Raji (cell line): ENCODE results near the gene LMOD2.

ENCODE experiments used
- POLR2A ChIP-seq: IDR thresholded peaks from 2 replicates; pipeline ENCODE4 v1.6.1; 2011; ENCODE audit warnings: low read depth, low read length, control low read depth; ENCODE audit not compliant: insufficient read depth

Gene LMOD2, protein sequence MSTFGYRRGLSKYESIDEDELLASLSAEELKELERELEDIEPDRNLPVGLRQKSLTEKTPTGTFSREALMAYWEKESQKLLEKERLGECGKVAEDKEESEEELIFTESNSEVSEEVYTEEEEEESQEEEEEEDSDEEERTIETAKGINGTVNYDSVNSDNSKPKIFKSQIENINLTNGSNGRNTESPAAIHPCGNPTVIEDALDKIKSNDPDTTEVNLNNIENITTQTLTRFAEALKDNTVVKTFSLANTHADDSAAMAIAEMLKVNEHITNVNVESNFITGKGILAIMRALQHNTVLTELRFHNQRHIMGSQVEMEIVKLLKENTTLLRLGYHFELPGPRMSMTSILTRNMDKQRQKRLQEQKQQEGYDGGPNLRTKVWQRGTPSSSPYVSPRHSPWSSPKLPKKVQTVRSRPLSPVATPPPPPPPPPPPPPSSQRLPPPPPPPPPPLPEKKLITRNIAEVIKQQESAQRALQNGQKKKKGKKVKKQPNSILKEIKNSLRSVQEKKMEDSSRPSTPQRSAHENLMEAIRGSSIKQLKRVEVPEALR

DNA sequence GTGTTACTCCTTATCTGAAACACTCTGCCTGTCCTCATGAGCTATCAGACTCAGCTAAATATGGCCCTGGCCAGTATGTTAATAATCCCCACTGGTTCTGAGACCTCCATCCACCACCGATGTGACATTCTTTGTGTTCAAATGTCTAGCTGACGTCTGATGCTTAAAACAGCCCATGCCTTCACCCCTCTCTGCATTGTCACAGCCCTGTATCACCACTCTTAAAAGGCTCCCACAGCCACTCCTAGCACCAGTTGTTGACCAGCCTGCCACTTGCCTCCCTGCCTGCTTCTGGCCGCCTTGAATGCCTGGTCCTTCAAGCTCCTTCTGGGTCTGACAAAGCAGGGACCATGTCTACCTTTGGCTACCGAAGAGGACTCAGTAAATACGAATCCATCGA, at the start of gene LMOD2:
TSS of gene LMOD2 (plus strand) at position 253 of the 400 bp plus-strand sequence. CDS start at position 351, 98 bp downstream.
- no peak for TF ChIP-seq POLR2A

DNA sequence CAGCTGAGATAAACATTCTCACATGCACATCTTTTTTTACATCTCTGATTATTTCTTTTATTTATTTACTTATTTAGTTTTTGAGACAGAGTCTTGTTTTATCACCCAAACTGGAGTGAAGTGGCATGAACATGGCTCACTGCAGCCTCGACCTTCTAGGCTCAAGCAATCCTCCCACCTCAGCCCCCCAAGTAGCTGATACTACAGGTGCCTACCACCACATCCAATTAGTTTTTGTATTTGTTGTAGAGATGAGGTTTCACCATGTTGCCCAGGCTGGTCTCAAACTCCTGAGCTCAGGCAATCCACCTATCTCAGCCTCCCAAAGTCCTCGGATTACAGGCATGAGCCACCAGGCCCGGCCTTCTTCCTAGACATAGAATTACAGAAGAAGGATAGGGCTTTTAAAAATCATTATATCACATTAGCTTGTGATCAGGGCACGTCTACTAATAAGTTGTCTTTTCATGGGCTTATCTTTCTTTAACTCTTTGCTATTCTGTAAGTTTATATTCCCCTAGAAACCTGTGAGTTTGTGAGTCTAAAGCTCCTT, 48.2 kb upstream of the LMOD2 start:
- no peak for TF ChIP-seq POLR2A

DNA sequence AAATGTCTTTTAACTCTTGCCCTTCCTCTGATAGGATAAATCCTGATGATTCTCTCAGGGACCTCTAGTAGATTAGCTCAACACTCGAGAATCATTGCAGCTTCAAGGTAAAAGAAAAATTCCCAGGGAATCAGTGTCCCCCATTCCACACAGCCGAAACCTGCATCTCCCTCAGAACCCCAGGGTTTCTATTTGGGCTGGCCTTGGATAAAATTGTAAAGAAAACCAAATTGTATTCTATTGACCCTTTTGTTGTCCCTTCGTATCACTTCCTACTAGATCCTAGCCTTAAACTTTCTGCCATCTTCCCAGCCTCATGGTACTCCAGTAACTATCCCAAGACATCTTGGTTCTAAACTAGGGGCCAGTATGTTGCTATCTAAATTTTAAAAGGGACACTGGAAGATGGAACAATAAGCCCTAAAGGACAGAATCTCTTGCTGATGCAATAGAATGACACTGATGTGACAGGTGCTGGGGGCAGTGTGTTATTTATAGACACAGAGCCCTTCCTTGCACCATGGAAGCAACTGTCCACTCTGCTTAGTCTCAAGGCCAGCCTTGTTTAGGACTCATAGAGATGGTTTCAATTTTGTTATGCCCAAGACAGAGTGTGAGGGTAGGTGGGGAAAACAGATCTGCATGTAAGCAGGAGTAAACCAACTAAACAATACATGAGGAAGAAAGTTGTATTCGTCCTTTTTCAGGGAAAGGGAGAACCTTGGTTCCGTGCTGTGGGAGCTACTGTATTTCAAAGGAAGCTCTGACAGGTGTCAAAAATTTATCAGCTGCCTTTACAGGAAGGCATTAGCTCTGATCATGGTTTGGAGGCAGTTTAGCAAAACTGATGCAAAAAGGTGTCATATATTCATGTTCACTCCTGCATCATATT, 46.4 kb upstream of the LMOD2 start:
- TF ChIP-seq POLR2A, result no peak

DNA sequence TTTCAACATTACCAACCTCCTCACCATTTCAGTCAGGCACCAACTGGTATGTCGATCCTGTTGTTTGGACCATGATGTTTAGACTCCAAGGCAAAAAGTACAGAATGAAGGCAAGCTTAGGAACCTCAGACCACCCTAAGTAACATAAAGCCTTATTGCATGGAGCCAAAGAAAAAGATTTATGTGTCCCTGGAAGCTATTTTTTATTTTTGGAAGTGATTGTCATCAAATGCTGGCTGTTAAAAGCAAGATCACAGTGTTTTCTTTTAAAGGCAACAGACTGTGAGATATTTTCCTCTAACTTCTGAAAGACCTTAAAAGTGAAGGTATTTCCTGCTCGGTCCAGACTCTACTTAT, 45.8 kb upstream of the LMOD2 start:
- no peak for TF ChIP-seq POLR2A

DNA sequence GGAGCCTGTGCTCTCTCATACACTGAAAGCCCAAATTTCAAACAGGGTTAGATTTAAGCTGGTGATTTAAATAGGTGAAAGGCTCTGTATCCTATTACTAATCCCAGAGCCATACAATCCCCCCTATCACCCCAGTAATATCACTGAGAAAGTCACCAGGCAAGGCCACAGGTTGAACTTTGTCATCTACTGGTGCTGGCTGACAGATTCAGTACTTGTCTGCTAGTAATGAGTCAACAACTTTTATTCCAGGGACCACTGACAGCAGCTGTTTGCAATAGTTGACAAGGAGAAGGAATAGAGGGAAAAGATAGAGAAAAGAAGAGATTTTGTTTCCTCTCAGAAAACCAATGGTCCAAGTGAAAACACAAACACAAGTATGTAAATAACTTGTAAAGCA, 43.6 kb upstream of the LMOD2 start:
- TF ChIP-seq POLR2A, result no peak

DNA sequence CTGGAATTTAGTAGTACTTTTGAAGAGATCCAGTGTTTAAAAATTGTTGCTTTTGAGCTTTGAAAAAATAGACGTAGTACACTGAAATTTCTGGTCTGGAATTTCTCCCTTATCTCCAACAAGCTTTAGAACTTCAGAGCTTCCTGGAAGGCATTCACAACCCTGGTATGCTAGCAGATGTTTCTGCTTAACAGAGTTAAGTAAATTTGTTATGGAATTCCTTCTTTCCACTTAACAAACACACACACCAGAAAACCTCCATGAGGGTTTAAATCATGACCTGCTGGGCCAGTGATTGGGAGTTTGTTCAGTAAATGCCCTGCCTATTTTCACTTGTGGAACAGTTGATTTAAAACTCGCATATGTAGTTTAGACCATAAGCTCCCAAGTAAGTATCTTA, 40.3 kb upstream of the LMOD2 start:
- no peak for TF ChIP-seq POLR2A

DNA sequence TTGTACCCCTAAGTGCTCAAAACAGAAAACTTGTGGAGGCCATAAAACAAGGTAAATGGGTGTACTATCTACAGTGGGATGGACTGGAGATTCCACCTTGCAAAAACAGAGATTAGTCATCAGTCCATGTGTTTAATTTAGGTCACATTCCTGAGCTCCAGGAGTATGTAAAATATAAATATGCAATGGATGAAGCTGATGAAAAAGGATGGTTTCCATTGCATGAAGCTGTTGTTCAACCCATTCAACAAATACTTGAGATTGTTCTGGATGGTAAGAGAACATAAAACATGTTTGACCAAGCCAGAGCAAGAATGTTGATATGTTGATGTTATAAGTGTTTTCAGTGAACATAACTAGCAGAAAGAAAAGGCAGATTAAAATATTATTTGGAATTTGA, 39.4 kb upstream of the LMOD2 start:
- no peak for TF ChIP-seq POLR2A

DNA sequence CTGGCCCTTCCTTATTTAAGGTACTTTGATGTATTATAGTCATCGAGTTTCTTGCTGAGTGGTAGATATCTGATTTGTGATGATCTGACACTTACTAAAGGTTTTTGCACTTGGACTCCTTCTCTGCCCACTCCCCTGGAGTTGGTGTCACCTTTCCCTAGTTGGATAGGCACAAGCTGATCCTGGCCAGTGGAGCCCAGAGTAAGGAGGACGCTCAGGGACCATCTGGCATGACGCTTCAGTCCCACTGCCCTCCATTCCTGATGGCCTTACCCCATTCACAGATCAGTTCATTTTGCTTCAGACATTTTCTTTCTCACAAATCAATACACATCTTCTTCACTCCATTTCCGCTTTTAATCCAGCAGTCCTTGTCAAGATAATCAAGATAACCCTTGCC, 34.0 kb upstream of the LMOD2 start:
- no peak for TF ChIP-seq POLR2A

DNA sequence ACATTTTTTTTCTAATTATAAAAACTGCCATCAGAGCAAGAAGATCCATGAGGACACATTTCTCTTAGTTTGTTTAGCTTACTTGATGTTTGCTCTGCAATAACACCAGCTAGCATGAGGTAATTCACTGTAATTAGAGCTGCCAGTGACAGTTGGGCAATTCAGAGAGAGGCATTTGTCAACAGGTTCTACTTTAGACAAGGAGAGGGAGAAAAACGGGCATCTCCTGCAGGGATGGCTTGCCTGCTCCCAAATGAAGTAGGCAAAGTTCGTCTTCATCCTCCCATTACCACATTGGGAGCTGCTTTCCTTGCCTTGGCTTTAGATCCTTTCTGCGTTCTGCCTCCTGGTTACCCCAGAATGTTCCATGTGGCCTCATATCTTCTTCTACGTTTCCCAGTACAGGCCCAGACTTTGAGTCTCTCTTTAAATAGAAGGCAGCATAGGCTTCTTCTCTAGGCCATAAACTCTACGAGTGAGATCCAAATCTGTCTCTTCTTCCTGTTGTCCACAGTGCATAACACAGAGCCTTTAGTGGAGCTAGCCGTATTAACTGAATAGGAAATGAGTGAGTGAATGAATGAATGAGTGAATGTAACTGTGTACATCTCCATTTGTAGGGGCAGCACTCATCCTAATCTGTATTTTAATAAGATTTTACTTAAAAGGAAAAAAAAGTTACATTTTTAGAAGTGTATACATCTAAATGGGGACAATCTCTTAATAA, 32.8 kb upstream of the LMOD2 start:
- no peak for TF ChIP-seq POLR2A

DNA sequence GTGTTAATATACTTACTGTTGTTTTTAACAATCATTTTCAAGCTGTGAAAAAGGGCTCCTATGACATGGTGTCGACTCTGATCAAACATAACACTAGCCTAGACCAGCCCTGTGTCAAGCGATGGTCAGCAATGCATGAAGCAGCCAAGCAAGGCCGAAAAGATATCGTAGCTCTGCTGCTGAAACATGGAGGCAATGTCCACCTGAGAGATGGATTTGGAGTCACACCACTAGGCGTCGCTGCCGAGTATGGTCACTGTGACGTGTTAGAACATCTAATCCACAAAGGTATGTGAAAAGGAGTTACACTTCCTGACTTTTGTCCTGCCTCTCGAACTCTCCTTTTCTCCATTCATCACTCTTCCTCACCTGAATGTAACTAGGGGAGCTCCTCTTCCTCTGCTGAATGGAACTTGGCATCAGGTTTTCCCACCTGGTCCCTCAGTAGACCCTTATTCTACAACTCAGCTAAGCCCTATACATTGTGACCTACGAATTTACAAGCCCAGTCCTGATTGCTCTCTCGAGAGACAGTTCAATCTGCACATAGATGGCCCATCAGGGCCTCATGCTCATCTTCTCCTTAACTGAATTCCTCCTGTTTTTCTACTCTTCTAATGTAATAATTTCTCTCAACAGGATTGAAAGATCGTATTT, 31.0 kb upstream of the LMOD2 start:
- TF ChIP-seq POLR2A, result no peak

DNA sequence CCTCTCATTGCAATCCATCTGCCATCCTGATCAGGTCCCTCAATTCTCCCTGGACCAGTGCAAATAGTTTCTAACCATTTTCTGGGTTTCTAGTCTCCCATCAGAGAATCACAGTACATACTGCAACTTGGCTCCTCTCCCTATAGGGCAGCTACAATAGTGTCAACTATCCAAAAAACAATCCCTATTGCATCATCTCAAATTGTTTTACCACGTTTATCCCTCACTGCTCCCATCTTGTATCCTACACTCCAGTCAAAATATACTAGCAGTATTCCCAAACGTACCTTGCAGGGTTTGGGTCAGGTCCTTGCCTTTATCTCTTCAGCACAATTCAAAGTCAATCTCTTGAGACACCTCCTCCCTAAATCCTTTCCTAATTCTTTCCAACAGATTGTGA, 30.4 kb upstream of the LMOD2 start:
- no peak for TF ChIP-seq POLR2A

DNA sequence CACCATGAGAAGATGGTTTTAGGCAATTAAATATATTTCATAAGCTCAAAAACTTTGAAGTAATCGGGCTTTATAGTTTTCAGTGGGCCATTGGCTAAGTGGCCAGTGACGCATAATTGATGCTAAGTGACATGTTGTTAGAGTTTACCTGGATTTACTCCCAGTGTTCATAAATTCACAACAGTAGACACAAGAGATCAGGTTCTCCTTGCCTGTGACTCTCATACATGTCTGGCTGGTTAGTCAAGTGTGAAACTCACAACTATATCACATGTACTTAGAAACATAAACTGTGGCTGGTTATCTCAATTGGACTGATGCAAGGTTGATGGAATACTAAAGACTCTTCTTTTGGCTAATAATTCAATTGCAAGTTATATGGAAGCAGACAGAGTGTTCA, 27.8 kb upstream of the LMOD2 start:
- no peak for TF ChIP-seq POLR2A

DNA sequence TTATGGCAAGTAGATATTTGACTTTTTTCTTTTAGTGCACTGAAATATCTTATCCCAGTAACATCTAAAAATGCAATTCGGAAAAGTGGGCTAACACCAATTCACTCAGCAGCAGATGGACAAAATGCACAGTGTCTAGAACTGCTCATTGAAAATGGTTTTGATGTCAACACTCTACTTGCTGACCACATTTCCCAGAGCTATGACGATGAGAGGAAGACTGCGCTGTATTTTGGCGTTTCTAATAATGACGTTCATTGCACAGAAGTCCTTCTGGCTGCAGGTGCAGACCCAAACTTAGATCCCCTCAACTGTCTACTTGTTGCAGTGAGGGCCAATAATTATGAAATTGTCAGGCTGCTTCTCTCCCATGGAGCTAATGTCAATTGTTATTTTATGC, 26.8 kb upstream of the LMOD2 start:
- no peak for TF ChIP-seq POLR2A

DNA sequence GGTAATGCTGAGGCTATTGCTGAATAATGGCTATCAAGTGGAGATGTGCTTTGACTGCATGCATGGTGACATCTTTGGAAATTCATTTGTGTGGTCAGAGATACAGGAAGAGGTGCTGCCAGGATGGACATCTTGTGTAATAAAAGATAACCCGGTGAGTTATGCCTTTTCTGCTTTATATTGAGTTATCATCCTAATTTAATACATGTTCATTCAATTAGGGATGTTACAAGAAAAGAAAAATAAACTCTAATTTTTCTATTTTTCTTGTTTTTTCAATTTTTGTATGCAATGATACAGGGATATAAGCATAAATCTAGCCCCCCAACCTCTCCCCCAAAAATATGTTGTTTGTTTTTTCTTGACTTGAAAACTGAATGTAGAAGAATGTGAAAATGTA, 26.4 kb upstream of the LMOD2 start:
- no peak for TF ChIP-seq POLR2A
